GM23248 (cell line): ENCODE data around the gene EMC9. TPM values are rescaled to one million over a fixed set of nuclear protein-coding genes. Genes with fewer than 3 reads are reported as not detected.

Source experiments
- DNase-seq: peaks from one replicate; pipeline ENCODE4 v3.0.0-alpha.2; 2015
- H2AFZ ChIP-seq: fragments of 200-600 bp; sonication (generic); 2 replicates; pipeline ENCODE4 v1.6.1; 2016; ENCODE audit warnings: antibody characterized with exemption
- H3F3A ChIP-seq: fragments of 200-600 bp; sonication (generic); 2 replicates; pipeline ENCODE4 v1.6.1; 2016; ENCODE audit warnings: mild to moderate bottlenecking, antibody characterized with exemption, mixed run types; ENCODE audit not compliant: insufficient read depth
- H3K27ac ChIP-seq: fragments of 200-600 bp; sonication (generic); 2 replicates; pipeline ENCODE4 v1.5.1; 2016; ENCODE audit warnings: mild to moderate bottlenecking
- H3K27me3 ChIP-seq: fragments of 200-600 bp; sonication (generic); replicated peaks from 2 replicates; pipeline ENCODE4 v1.6.1; 2016; ENCODE audit warnings: mild to moderate bottlenecking; ENCODE audit not compliant: insufficient read depth
- H3K36me3 ChIP-seq: fragments of 200-600 bp; sonication (generic); 2 replicates; pipeline ENCODE4 v1.6.1; 2016; ENCODE audit warnings: low read depth, mild to moderate bottlenecking
- H3K4me1 ChIP-seq: fragments of 200-600 bp; sonication (generic); 2 replicates; pipeline ENCODE4 v1.6.1; 2016; ENCODE audit warnings: mild to moderate bottlenecking; ENCODE audit not compliant: insufficient read depth
- H3K4me2 ChIP-seq: fragments of 200-600 bp; sonication (generic); one replicate; pipeline ENCODE4 v1.6.1; 2016; ENCODE audit warnings: mild to moderate bottlenecking; ENCODE audit not compliant: unreplicated experiment
- H3K4me3 ChIP-seq: fragments of 200-600 bp; sonication (generic); 2 replicates; pipeline ENCODE4 v1.5.1; 2016; ENCODE audit warnings: mild to moderate bottlenecking
- H3K79me2 ChIP-seq: fragments of 200-600 bp; sonication (generic); 2 replicates; pipeline ENCODE4 v1.6.1; 2016; ENCODE audit warnings: mild to moderate bottlenecking; ENCODE audit not compliant: insufficient read depth
- H3K9ac ChIP-seq: fragments of 200-600 bp; sonication (generic); 2 replicates; pipeline ENCODE4 v1.6.1; 2016; ENCODE audit warnings: mild to moderate bottlenecking
- H3K9me2 ChIP-seq: fragments of 200-600 bp; sonication (generic); 2 replicates; pipeline ENCODE4 v1.6.1; 2016; ENCODE audit warnings: mixed run types, mild to moderate bottlenecking, moderate library complexity; ENCODE audit not compliant: insufficient read depth
- H3K9me3 ChIP-seq: fragments of 200-600 bp; sonication (generic); one replicate; pipeline ENCODE4 v1.6.1; 2017; ENCODE audit warnings: low read depth
- H4K20me1 ChIP-seq: fragments of 200-600 bp; sonication (generic); 2 replicates; pipeline ENCODE4 v1.6.0; 2016; ENCODE audit not compliant: insufficient read depth
- EZH2 ChIP-seq: fragments of 200-600 bp; sonication (generic); IDR thresholded peaks from 2 replicates; pipeline ENCODE4 v1.6.1; 2018; ENCODE audit warnings: antibody characterized with exemption, mild to moderate bottlenecking; ENCODE audit not compliant: insufficient read depth, poor library complexity, severe bottlenecking
- EZH2phosphoT487 ChIP-seq: fragments of 200-600 bp; sonication (generic); IDR thresholded peaks from 2 replicates; pipeline ENCODE4 v1.6.1; 2018; ENCODE audit warnings: antibody characterized with exemption, moderate library complexity, mild to moderate bottlenecking, low read depth; ENCODE audit not compliant: insufficient read depth
- WGBS, 2 experiments: methylation state at CpG; one replicate each; pipeline ENCODE4 v1.1.6; 2015 to 2017; ENCODE audit warnings: low lambda C conversion rate in 2 of 2, low coverage in 1 of 2; ENCODE audit errors: missing lambda C conversion rate in 2 of 2; 5-methylcytosine and 5-hydroxymethylcytosine counted together
- in situ Hi-C: fragments of 300-500 bp; cut with MboI; formaldehyde crosslinking; loops from 2 replicates; pipeline ENCODE4 v1.15.0; 2020
- polyA plus RNA-seq: library from polyadenylated mRNA; unstranded; fragments of >200 nt; fragmentation: Nextera tagmentation; extraction: Ambion mirVana; gene quantifications from 2 replicates; pipeline ENCODE4 v1.2.1, GENCODE V29; 2016
- total RNA-seq: library from RNA; depleted of rRNA; stranded (reverse); fragments of >200 nt; shearing (Covaris generic); gene quantifications from 2 replicates; pipeline ENCODE4 v1.2.3, GENCODE V29; 2014

Gene EMC9
- total and polyA plus RNA-seq, 2 experiments from 2014 or later: 22.9 to 27.4 TPM

DNA sequence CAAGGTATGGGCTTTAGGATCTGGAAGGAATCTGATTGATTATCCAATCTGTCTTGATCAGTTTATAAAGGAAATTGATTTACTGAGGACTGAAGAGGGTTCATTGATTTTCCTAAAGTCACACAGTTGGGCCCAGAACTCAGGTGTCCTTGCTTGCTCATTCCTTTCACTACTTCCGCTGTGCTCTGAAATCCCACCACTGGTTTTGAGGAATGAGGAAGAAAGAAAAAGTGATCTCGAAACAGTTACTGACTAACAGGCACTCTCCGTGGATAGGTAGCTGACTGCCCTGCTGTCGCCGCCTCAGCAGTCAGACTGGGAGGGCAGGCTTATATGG lies 11.0 kb downstream of the EMC9 start, which contains the start of gene FITM1:
Gene FITM1, plus strand, starts transcription at position 280 of the 337 bp plus-strand sequence. CDS start 905 bp downstream, outside the sequence.
- Histone ChIP-seq H3K4me2 (no peak within 1 kb of the TSS), H3K9me3 (no peaks in the 10 kb centered on the region), H3F3A (no peaks in the 10 kb centered on the region), H3K79me2 (no peaks in the 10 kb centered on the region), H3K27ac (no peak within 1 kb of the TSS), H3K9ac (no peak within 1 kb of the TSS), H3K4me1 (no peaks in the 10 kb centered on the region; the same call in 1 of the 2 replicates), H3K27me3 (no peaks in the 10 kb centered on the region), H3K36me3 (no peaks in the 10 kb centered on the region), H3K9me2 (no peaks in the 10 kb centered on the region), H3K4me3 (no peak within 1 kb of the TSS), H4K20me1 (no peaks in the 10 kb centered on the region), H2AFZ (no peak within 1 kb of the TSS)
- in situ Hi-C loops: no loop called here
- WGBS, 2 experiments: 89% methylated on average over 5 of the region's 5 CpGs
- TF ChIP-seq EZH2: no peak
- TF ChIP-seq EZH2phosphoT487: no peak
- no peak for DNase-seq

DNA sequence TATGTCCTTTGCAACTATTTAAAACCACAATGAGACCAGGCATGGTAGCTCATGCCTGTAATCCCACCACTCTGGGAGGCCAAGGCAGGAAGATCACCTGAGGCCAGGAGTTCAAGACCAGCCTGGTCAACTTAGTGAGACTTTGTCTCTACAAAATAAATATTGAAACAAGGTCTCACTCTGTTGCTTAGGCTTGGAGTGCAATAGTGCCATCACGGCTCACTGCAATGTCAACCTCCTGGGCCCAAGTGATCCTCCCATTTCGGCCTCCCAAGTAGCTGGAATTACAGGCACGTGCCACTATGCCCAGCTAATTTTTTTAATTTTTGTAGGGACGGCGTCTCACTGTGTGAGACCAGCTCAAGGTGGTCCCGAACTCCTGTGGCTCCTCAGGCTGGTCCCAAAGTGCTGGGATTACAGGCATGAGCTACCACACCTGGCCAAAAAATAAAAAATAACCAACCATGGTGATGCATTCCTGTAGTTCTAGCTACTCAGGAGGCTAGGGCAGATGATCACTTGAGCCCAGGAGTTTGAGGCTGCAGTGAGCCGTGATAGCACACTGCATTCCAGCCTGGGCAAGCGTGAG lies 11.9 kb downstream of the EMC9 start:
- no peak for DNase-seq
- H3K4me2 ChIP-seq: no peak overlapping the region
- TF ChIP-seq EZH2phosphoT487 (no peak), EZH2 (no peak)
- in situ Hi-C loops: no loop called here
- no peak overlapping the region for H3K4me3 ChIP-seq
- 85 to 88% methylated on average over 8 of the region's 8 CpGs for WGBS, 2 experiments
- H3K9me2 ChIP-seq: no peaks in the 10 kb centered on the region
- no peaks in the 10 kb centered on the region for H4K20me1 ChIP-seq
- no peaks in the 10 kb centered on the region for H3K79me2 ChIP-seq
- H3F3A ChIP-seq: no peaks in the 10 kb centered on the region
- H2AFZ ChIP-seq: no peak overlapping the region
- no peaks in the 10 kb centered on the region for H3K4me1 ChIP-seq
- H3K36me3 ChIP-seq: no peaks in the 10 kb centered on the region
- H3K9ac ChIP-seq: no peak overlapping the region
- no peaks in the 10 kb centered on the region for H3K27me3 ChIP-seq
- no peaks in the 10 kb centered on the region for H3K9me3 ChIP-seq
- no peak overlapping the region for H3K27ac ChIP-seq

DNA sequence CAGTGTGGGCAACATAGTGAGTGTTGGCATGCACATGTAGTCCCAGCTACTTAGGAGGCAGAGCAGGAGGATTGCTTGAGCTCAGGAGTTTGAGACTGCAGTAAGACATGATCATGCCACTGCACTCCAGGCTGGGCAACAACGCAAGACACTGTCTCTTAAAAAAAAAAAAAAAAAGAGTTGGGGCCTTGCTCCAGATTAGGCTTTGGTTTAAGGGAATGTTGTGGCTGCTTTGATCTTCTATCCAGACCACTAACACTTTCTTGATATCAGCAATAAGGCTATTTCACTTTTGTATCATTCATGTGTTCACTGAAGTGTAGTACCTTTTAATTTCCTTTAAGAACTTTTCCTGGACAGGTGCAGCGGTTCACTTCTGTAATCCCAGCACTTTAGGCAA lies 13.7 kb downstream of the EMC9 start:
- Histone ChIP-seq H2AFZ (no peak overlapping the region), H3K4me1 (no peaks in the 10 kb centered on the region), H3K4me3 (no peak overlapping the region), H3K9ac (no peak overlapping the region), H3K27ac (no peak overlapping the region), H3K9me3 (no peaks in the 10 kb centered on the region), H3K27me3 (no peaks in the 10 kb centered on the region), H3K9me2 (no peaks in the 10 kb centered on the region), H3K4me2 (no peak overlapping the region), H3F3A (no peaks in the 10 kb centered on the region), H3K36me3 (no peaks in the 10 kb centered on the region), H4K20me1 (no peaks in the 10 kb centered on the region), H3K79me2 (no peaks in the 10 kb centered on the region)
- 77% methylated on average over 2 of the region's 2 CpGs for WGBS, 2 experiments
- TF ChIP-seq EZH2phosphoT487: no peak
- TF ChIP-seq EZH2: no peak
- in situ Hi-C loops: no loop called here
- DNase-seq: no peak

DNA sequence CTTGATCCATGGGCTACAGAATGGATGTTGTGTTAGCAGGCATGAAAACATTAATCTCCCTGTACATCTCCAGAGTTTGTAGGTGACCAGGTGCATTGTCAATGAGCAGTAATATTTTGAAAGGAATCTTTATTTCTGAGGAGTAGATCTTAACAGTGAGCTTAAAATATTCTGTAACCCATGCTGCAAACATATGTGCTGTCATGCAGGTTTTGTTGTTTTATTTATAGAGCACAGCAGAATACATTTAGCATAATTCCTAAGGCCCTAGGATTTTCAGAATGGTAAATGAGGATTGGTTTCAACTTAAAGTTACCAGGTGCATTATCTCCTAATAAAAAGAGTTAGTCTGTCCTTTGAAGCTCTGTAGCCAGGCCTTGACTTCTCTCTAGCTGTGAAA lies 14.5 kb downstream of the EMC9 start:
- Histone ChIP-seq H3K27ac (no peak overlapping the region), H2AFZ (no peak overlapping the region), H3K9me2 (no peaks in the 10 kb centered on the region), H3K9ac (no peak overlapping the region), H3K27me3 (no peaks in the 10 kb centered on the region), H3K79me2 (no peaks in the 10 kb centered on the region), H3K4me1 (no peaks in the 10 kb centered on the region), H3F3A (no peaks in the 10 kb centered on the region), H4K20me1 (no peaks in the 10 kb centered on the region), H3K36me3 (no peaks in the 10 kb centered on the region), H3K4me3 (no peak overlapping the region), H3K9me3 (no peaks in the 10 kb centered on the region), H3K4me2 (no peak overlapping the region)
- in situ Hi-C loops: no loop called here
- no peak for TF ChIP-seq EZH2
- TF ChIP-seq EZH2phosphoT487: no peak
- no peak for DNase-seq
